Hepatocyte (in vitro differentiated cells): Measurements from ENCODE around the gene EXOC6.

Experiments used
- EZH2phosphoT487 ChIP-seq: fragments of 200-600 bp; sonication (generic); IDR thresholded peaks from one replicate; pipeline ENCODE4 v1.6.1; 2018; ENCODE audit warnings: antibody characterized with exemption, mild to moderate bottlenecking, low read depth, moderate library complexity; ENCODE audit not compliant: unreplicated experiment, severe bottlenecking
- TF ChIP-seq, protein P1 (sequence below): fragments of 200-600 bp; sonication (generic); IDR thresholded peaks from 2 replicates; pipeline ENCODE4 v1.5.1; 2016; ENCODE audit warnings: antibody characterized with exemption, mild to moderate bottlenecking; ENCODE audit not compliant: poor library complexity

DNA sequence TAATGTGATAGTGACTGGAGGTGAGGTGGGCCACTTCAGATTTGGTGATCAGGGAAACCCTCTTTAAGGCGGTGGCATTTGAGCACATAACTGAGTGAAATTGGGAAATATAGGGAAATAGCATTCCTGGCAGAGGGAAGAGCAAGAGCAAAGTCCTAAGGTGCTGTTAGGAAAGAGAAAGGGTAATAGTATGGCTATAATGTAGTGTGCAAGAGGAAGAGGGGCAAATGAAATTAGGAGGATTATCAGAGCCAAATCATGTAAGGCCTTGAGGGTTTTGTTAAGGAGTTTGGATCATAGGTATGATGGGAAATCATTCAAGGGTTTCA is 184.5 kb downstream of the EXOC6 start:
- TF ChIP-seq, protein P1, sequence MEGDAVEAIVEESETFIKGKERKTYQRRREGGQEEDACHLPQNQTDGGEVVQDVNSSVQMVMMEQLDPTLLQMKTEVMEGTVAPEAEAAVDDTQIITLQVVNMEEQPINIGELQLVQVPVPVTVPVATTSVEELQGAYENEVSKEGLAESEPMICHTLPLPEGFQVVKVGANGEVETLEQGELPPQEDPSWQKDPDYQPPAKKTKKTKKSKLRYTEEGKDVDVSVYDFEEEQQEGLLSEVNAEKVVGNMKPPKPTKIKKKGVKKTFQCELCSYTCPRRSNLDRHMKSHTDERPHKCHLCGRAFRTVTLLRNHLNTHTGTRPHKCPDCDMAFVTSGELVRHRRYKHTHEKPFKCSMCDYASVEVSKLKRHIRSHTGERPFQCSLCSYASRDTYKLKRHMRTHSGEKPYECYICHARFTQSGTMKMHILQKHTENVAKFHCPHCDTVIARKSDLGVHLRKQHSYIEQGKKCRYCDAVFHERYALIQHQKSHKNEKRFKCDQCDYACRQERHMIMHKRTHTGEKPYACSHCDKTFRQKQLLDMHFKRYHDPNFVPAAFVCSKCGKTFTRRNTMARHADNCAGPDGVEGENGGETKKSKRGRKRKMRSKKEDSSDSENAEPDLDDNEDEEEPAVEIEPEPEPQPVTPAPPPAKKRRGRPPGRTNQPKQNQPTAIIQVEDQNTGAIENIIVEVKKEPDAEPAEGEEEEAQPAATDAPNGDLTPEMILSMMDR, result no peak
- no peak for TF ChIP-seq EZH2phosphoT487
